ENCODE results near the gene PKD1.

PKD1 gene

GRCh38 chr16:2167068-2167638 is 31.5 kb upstream of the PKD1 start:
- no peak for DNase-seq

GRCh38 chr16:2166263-2167067 is 30.8 kb upstream of the PKD1 start:
- no peak for DNase-seq

GRCh38 chr16:2165861-2166260 is 30.2 kb upstream of the PKD1 start:
- no peak for DNase-seq

- DNase-seq = no peak
Measured at GRCh38 chr16:2163211-2163881, 27.6 kb upstream of the PKD1 start.

- no peak for DNase-seq
Measured at GRCh38 chr16:2162676-2163118, 27.0 kb upstream of the PKD1 start.

- DNase-seq = no peak
Measured at GRCh38 chr16:2161911-2162310, 26.2 kb upstream of the PKD1 start.

- DNase-seq = no peak
Measured at GRCh38 chr16:2160915-2161551, 25.3 kb upstream of the PKD1 start.

GRCh38 chr16:2159175-2159838 is 23.6 kb upstream of the PKD1 start:
- DNase-seq = no peak

- no peak for DNase-seq
Measured at GRCh38 chr16:2158262-2158638, 22.6 kb upstream of the PKD1 start.

- no peak for DNase-seq
Measured at GRCh38 chr16:2157480-2158261, 22.0 kb upstream of the PKD1 start.

- DNase-seq = no peak
Measured at GRCh38 chr16:2156849-2157224, 21.1 kb upstream of the PKD1 start.

- DNase-seq = no peak
Measured at GRCh38 chr16:2155977-2156848, 20.5 kb upstream of the PKD1 start.

GRCh38 chr16:2155091-2155950 is 19.6 kb upstream of the PKD1 start, which contains the start of gene TRAF7:
Gene TRAF7 (plus strand): TSS chr16:2155782. CDS start chr16:2163921, 8,139 bp downstream.
- peak; percentile 100 for DNase-seq

GRCh38 chr16:2154533-2155090 is 18.9 kb upstream of the PKD1 start:
- DNase-seq = peak; percentile 51

GRCh38 chr16:2152695-2153506 is 17.2 kb upstream of the PKD1 start:
- DNase-seq = peak; percentile 36

- DNase-seq = no peak
Measured at GRCh38 chr16:2151188-2152091, 15.7 kb upstream of the PKD1 start.

GRCh38 chr16:2150418-2151187 is 14.9 kb upstream of the PKD1 start:
- DNase-seq = peak; percentile 58
